GM12872 (cell line): ENCODE results near the gene DAPK2.

Experiments used
- CTCF ChIP-seq: IDR thresholded peaks from 3 replicates; pipeline ENCODE4 v1.5.1; 2011; ENCODE audit warnings: low read depth, mild to moderate bottlenecking, low read length, moderate library complexity; ENCODE audit not compliant: insufficient read depth

Gene DAPK2

GRCh38 chr15:64046421-64047153 is at the start of gene DAPK2:
Gene DAPK2 (minus strand): TSS chr15:64046485. CDS start chr15:64040261, 6,224 bp downstream.
- TF ChIP-seq CTCF: peak; percentile 76

GRCh38 chr15:64095431-64095794 is 49.1 kb upstream of the DAPK2 start:
- no peak for TF ChIP-seq CTCF

GRCh38 chr15:64093627-64094417 is 47.5 kb upstream of the DAPK2 start, which contains the start of gene CIAO2A:
Gene CIAO2A (minus strand): TSS chr15:64093838. CDS start chr15:64093768, 70 bp downstream.
- TF ChIP-seq CTCF: no peak

- peak; percentile 35; the same call in 2 of the 3 replicates for TF ChIP-seq CTCF
Measured at GRCh38 chr15:64092864-64093626, 46.8 kb upstream of the DAPK2 start.

GRCh38 chr15:64092075-64092820 is 46.0 kb upstream of the DAPK2 start:
- TF ChIP-seq CTCF: no peak

GRCh38 chr15:64090527-64090926 is 44.2 kb upstream of the DAPK2 start:
- no peak for TF ChIP-seq CTCF
